ENCODE results near the gene PLS3. TPM values are rescaled to one million over a fixed set of nuclear protein-coding genes. Genes with fewer than 3 reads are reported as not detected.

Gene PLS3
- total and polyA plus RNA-seq, 4 donors, result 63.1 to 221 (median 116) TPM

DNA sequence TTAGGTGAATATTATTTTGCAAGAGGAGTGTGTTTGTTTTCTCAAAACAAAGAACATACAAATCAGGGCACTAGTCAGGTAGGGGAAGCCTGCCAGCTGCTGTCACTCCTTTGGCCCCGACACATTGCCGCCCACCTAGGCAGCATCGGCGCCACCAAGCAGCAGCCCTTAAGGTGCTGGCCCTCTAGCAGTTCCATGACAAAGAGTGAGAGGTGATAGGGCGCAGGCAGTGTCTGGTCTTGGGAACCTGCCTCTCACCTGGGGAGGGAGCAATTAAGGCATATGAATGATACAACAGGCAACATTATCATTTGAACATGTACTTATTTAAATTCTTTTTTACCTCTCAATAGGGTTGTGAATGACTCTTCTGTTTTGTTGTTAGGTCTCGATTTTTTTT lies 135.1 kb downstream of the PLS3 start:
- peaks cover 0 to 30% (median 16%) of the 10 kb centered on the region in 3 donors for H3K27me3 ChIP-seq (ENCODE audit: control insufficient read depth in 3 of 3, insufficient read depth in 3 of 3, low read length in 2 of 3)
- 45 to 65% methylated on average over 6 of the region's 6 CpGs for WGBS, 2 donors
- H3K9ac ChIP-seq (ENCODE audit: insufficient read depth in 1 of 2, low read length in 2 of 2), result no peak overlapping the region
- ATAC-seq (ENCODE audit: insufficient read depth, low FRiP score) (no peak), DNase-seq (no peak)
- no peaks in the 10 kb centered on the region for H3K36me3 ChIP-seq (ENCODE audit: control insufficient read depth in 4 of 4, insufficient read depth in 4 of 4, low read length in 4 of 4)
- TF ChIP-seq, protein P1, sequence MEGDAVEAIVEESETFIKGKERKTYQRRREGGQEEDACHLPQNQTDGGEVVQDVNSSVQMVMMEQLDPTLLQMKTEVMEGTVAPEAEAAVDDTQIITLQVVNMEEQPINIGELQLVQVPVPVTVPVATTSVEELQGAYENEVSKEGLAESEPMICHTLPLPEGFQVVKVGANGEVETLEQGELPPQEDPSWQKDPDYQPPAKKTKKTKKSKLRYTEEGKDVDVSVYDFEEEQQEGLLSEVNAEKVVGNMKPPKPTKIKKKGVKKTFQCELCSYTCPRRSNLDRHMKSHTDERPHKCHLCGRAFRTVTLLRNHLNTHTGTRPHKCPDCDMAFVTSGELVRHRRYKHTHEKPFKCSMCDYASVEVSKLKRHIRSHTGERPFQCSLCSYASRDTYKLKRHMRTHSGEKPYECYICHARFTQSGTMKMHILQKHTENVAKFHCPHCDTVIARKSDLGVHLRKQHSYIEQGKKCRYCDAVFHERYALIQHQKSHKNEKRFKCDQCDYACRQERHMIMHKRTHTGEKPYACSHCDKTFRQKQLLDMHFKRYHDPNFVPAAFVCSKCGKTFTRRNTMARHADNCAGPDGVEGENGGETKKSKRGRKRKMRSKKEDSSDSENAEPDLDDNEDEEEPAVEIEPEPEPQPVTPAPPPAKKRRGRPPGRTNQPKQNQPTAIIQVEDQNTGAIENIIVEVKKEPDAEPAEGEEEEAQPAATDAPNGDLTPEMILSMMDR (IDR thresholded peaks at IDR 0.05; ENCODE audit: control extremely low read depth, extremely low read depth), result no peak
- no peak overlapping the region for H3K4me3 ChIP-seq
- no peak overlapping the region for H3K27ac ChIP-seq (ENCODE audit: low read depth in 1 of 2, low read length in 1 of 2)
- H3K9me3 ChIP-seq (ENCODE audit: control insufficient read depth in 4 of 4, insufficient read depth in 3 of 4, low read length in 3 of 4), result no peaks in the 10 kb centered on the region
- H3K4me1 ChIP-seq (ENCODE audit: control insufficient read depth in 5 of 5, insufficient read depth in 5 of 5, low read length in 5 of 5), result no peaks in the 10 kb centered on the region

DNA sequence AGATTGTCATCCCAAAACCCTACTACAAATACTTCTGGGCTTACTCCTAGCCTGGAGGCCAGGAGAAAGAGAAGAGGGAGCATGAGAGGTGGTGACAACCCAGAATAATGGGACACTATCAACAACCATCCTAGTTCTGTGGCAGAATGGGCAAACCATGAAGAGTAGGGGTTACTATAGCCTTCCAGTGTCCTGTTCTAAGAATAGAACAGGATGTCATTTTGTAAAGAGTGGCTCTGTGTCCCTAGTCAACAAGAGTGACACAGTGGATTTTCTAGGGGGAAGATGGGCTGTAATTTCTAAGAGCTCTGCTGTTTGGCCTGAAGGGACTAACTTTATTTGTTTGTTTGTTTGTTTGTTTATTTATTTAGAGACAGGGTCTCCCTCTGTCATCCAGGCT lies 136.0 kb downstream of the PLS3 start:
- Histone ChIP-seq H3K4me1 (ENCODE audit: control insufficient read depth in 5 of 5, insufficient read depth in 5 of 5, low read length in 5 of 5) (no peaks in the 10 kb centered on the region), H3K27me3 (ENCODE audit: control insufficient read depth in 3 of 3, insufficient read depth in 3 of 3, low read length in 2 of 3) (peaks cover 0 to 27% (median 16%) of the 10 kb centered on the region in 3 donors), H3K9ac (ENCODE audit: insufficient read depth in 1 of 2, low read length in 2 of 2) (no peak overlapping the region), H3K4me3 (no peak overlapping the region), H3K9me3 (ENCODE audit: control insufficient read depth in 4 of 4, insufficient read depth in 3 of 4, low read length in 3 of 4) (no peaks in the 10 kb centered on the region), H3K27ac (ENCODE audit: low read depth in 1 of 2, low read length in 1 of 2) (no peak overlapping the region), H3K36me3 (ENCODE audit: control insufficient read depth in 4 of 4, insufficient read depth in 4 of 4, low read length in 4 of 4) (no peaks in the 10 kb centered on the region)
- TF ChIP-seq, protein P1 (IDR thresholded peaks at IDR 0.05; ENCODE audit: control extremely low read depth, extremely low read depth), result no peak
- ATAC-seq (ENCODE audit: insufficient read depth, low FRiP score) (no peak), DNase-seq (no peak)

DNA sequence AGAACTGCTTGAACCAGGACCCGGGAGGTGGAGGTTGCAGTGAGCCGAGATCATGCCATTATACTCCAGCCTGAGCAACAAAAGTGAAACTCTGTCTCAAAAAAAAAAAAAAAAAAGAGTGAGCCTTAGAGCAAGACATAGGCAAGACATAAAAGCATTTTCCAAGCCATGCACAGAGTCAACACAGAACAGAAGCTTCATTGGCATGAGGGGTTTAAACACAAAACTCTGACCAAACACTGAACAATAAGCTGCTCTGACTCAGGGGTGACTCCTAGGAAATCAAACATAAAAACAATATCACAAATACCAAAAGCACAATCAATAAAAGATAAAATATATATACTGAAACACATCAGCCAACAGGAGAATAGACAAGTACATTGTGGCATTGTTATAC lies 136.8 kb downstream of the PLS3 start:
- WGBS, 2 donors, result 89 to 94% methylated on average over 2 of the region's 2 CpGs
- TF ChIP-seq, protein P1 (IDR thresholded peaks at IDR 0.05; ENCODE audit: control extremely low read depth, extremely low read depth), result no peak
- no peak overlapping the region for H3K9ac ChIP-seq (ENCODE audit: insufficient read depth in 1 of 2, low read length in 2 of 2)
- H3K4me3 ChIP-seq, result no peak overlapping the region
- H3K27me3 ChIP-seq (ENCODE audit: control insufficient read depth in 3 of 3, insufficient read depth in 3 of 3, low read length in 2 of 3), result peaks cover 0 to 30% (median 17%) of the 10 kb centered on the region in 3 donors
- DNase-seq (no peak), ATAC-seq (ENCODE audit: insufficient read depth, low FRiP score) (no peak)
- H3K36me3 ChIP-seq (ENCODE audit: control insufficient read depth in 4 of 4, insufficient read depth in 4 of 4, low read length in 4 of 4), result no peaks in the 10 kb centered on the region
- H3K27ac ChIP-seq (ENCODE audit: low read depth in 1 of 2, low read length in 1 of 2), result no peak overlapping the region
- H3K4me1 ChIP-seq (ENCODE audit: control insufficient read depth in 5 of 5, insufficient read depth in 5 of 5, low read length in 5 of 5), result no peaks in the 10 kb centered on the region
- H3K9me3 ChIP-seq (ENCODE audit: control insufficient read depth in 4 of 4, insufficient read depth in 3 of 4, low read length in 3 of 4), result no peaks in the 10 kb centered on the region

Small RNAs within 50 kb of the gene (small RNA-seq; reads per million reads assigned to genes)
- not detected for gene RF00264 (ENCODE audit: low replicate concordance)
